Hematopoietic multipotent progenitor cell (in vitro differentiated cells): ENCODE results near the gene MTHFD1L. TPM values are rescaled to one million over a fixed set of nuclear protein-coding genes. Genes with fewer than 3 reads are reported as not detected.

Experiments used
- DNase-seq, 3 donors: peaks; one replicate each; pipeline ENCODE4 v3.0.0-alpha.2; 2011 to 2015; ENCODE audit warnings: low read depth in 2 of 3, low spot score in 2 of 3
- total RNA-seq: library from RNA; depleted of rRNA; stranded (reverse); fragments of >200 nt; gene quantifications from one replicate; pipeline ENCODE4 v1.2.3, GENCODE V29; 2012

MTHFD1L gene
- total RNA-seq, 1 donor: 9.2 TPM

DNA sequence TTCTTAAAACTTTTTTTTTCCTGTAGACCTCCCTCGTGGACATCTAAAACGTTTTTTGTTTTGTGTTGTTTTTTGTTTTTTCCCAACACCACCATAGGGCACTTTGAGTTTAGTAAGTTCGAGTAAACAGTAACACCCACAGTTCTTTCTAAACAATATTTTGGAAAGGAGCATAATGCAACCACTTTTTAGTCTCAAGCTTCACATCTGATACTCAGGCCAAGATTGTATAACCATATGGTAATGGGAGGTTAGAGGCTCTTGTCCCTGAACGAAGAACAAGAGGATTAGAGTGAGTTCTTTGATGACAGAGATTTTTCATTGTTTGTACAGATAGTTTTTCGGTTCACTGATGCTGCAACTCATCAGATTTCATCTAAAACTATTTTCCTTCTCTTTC lies 144.6 kb downstream of the MTHFD1L start:
- DNase-seq: no peak

DNA sequence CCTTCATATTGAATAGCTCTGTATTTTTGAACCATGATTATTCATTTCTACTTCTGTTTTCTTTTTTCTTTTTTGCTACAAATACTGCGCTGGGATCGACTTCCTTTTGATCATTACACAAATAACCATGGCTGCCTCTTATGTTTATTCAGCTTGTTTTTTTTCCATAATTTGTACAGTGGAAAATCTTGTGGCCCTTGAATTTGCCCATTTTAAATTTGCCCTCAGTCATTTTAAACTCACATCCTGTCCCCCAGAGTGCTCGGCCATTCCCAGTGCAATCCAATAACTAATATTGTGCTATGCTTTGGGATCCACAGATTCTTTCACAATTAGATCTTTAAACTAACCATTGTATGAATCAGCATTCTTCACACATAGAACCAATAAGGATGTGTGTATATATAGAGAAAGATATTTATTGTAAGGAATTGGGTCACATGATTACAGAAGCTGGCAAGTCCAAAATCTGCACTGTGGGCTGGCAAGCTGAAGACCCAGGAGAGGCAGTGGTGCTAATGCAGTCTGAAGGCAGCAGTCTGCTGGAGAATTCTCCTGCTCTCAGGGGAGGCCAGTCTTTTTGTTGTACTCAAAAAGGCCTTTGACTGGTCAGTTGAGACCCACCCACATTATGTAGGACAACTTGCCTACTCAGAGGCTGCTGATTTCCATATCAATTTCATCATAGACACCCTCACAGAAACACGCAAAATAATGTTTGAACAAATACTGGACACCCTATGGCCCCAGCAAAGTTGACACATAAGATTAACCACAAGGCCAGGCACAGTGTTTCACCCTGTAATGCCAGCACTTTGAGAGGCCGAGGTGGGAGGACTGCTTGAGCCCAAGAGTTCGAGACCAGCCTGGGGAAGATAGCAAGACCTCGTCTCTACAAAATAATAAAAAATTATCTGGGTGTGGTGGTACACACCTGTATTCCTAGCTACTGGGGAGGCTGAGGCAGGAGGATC lies 147.1 kb downstream of the MTHFD1L start:
- DNase-seq: no peak

DNA sequence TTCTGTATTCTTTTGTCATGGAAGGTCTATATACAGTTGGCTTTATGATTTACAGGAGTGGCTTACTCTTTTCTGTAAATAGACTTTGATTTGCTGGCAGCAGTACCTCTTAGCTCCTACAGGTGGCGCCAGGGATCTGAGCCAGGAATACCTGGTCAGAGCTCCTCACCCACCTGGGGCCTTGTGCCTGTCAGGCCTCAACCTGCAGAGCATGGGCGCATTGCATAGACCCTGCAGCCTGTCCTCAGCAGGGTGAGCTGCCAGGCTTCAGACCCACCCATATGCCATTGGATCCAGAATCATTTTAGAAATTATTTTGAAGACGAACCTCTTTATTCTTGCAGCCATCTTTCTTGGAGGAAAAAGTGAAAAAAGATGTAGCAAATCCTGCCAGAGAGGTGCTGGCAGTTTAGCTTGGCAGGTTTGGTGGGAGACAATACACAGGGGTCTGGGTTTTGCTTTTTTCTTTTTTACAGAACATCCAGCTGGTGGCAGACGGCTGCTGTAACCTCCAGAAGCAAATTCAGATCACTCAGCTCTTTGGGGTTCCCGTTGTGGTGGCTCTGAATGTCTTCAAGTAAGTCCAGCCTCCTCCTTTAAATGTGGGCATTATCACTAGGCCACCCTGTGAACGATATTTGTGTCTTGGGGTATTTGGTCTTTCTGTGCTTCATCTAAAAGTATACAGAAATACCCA lies 149.1 kb downstream of the MTHFD1L start:
- DNase-seq: peak; percentile 37 to 74 (median 56)

DNA sequence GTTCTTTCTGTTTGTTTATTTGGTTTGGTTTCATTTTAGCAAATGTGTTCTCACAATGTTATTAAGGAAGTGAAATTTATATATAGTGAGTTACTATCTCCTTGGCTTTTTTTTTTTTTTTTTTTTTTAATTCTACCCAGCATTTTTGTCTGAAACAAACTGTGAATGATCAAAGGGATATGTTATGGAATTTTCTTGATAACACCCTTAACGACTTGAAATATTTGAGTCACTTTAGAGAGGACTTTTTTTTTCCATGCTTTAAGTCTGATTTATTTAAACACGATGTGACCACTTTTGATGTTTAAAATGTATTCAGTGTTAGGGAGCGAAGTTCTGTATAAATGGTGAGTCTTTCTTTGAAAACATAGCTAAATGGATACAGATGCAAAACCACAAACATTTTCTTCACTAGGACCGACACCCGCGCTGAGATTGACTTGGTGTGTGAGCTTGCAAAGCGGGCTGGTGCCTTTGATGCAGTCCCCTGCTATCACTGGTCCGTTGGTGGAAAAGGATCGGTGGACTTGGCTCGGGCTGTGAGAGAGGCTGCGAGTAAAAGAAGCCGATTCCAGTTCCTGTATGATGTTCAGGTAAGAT lies 149.7 kb downstream of the MTHFD1L start:
- DNase-seq: no peak

DNA sequence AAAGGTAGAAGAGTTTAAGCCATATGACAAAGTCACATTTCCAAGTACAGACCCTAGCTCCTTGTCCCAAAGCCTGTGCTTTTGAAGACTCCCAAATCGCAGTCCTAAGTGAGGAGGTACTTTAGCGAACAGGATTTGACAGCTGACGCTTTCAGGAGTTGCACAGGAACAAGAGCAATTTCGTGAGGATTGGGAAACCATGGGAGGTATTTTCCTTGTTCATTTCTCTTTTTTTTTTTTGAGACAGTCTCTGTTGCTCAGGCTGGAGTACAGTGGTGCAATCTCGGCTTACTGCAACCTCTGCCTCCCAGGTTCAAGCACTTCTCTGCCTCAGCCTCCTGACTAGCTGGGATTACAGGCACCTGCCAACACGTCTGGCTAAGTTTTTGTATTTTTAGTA lies 150.6 kb downstream of the MTHFD1L start:
- no peak for DNase-seq

GRCh38 chr6:151018046-151018445 lies 152.5 kb downstream of the MTHFD1L start:
- DNase-seq: no peak

GRCh38 chr6:151018911-151019782 lies 153.6 kb downstream of the MTHFD1L start:
- no peak for DNase-seq

DNA sequence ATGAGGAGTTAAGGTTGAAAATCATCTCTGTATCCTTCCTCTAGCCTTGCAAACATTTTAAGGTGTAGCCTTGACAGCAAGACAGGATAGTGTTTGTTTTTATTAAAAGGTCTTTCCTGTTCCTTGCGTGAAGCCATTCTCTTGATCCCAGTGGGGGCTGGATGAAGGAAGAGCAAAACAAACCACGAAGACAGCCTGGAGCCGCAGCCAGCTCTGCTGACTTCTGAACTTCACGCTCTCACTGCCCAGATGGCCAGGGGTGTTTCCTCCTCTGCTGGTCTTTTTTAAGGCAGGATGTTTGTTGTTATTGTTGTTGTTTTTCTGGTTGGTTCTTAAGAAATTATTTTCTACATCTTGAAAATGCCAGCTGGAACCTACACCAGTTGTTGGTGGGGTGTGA lies 156.4 kb downstream of the MTHFD1L start:
- no peak for DNase-seq

- no peak for DNase-seq
Observed at GRCh38 chr6:151022492-151022891, 157.0 kb downstream of the MTHFD1L start.

DNA sequence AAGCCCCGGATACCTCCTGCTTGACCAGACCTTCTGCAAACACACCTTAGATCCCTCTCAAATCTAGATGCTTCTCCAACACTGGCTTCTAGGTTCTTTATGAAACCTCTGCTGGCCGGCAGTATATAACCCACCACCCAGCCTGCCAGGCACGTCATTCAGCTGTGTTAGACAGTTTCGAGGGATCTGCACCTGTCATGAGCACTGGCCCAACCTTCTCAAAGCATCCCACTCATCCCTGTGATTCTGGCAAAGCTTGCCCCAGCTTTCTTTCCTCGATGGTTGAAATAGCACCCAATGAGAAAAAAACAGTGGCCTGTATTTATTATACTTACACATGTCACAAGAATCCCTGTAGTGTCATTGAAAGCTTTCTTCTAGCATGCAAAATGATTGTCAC lies 157.8 kb downstream of the MTHFD1L start:
- DNase-seq: no peak

GRCh38 chr6:151024597-151024996 lies 159.1 kb downstream of the MTHFD1L start:
- no peak for DNase-seq

DNA sequence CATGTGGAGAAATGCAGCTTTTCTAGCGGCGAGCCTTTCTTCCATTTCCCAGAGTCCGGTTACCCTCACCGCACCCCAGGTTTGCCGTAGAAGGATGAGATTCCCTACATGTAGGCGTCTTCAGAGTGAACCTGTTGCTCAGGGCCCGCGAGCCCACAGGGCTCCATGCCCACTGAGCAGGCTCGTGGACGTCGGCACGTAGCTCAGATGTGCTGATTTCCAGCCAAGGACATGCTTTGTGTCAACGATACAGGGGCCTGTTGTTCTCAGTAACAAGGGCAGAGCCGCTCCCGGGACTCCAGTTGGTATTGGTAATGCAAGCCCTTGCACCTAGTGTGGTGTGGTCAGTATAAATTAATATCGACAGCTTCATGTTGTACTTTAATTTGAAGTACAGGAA lies 159.6 kb downstream of the MTHFD1L start:
- DNase-seq: no peak

DNA sequence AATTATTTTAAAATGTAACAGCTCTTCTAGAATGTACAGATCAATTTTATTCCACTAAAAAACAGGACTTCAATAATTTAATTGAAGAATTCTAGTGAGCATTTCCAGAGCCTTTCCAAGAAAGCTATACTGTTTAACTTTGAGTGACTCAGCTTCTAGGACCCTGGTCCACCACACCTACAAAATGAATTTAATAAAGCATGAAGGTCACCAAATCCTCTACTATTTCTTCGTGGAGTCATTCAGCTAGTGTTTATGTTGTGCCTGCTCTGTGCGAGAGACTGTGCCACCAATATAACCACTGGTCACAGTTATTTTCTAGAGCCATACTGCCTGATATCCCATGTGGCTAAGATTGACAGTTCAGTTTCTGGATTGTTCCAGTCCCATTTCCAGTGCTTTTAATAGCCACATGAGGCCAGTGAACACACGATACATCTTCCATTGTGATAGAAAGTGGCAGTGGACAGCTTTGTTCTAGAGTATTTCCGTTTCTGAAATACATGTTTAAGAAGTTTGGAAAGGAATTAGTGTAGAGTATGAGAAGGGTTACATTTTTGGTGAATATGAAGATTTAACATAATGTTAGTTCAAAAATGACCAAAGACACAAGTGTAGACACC lies 160.7 kb downstream of the MTHFD1L start:
- no peak for DNase-seq

DNA sequence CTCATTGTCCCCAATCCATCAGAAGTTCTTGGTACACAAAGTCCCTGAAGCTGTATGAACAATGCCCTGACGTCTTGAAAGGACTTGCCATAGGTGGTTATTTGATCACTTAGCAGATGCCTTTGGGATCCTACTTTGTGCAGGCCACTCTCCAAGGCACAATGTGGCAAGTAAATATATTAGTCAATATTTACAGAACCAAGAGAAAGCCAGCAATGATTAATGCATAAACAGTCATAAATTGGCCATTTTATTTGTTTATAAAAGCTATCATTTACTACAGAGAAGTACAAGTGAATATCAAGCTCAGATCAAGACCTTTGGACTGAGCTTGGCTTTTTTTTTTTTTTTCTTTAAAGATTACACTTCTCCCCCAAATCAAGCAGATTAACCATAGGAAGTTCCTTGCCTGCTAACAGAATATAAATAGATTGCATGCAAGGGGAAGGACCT lies 161.8 kb downstream of the MTHFD1L start:
- no peak for DNase-seq

DNA sequence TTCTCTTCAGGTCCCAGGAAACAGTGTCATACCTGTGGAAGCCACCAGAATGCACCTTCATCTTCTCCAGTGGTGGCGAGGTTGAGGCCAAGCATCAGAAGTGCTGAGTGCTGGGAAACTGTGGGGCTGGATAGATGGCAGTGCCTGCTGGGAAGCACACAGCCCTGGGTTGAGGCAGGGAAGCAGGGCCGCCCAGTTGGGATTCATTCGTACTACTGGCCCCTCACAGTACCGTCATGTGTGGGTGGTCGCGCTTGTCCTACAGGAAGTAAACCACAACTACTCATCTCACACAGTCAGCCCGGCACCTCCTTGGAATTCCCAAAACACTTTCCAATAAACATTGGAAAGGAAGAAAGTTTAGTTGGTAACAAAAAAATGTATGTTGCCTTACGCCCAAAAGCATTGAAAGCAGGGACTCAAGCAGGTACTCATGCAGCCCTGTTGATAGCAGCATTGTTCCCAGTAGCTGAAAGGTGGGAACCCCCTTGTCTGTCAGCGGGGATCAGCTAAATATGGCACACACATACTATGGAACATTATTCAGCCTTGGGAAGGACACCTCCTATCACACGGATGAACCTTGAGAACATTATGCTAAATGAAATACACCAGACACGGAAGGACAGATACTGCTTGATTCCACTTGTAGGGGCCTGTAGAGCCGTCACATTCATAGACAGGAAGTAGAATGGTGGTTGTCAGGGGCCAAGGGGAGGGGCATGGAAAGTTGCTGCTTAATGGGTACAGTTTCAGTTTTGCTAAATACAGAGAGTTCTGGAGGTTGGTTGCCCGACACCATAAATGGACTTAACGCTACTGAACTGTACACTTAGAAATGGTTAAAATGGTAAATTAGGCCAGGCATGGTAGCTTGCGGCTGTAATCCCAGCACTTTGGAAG lies 162.7 kb downstream of the MTHFD1L start:
- no peak for DNase-seq

DNA sequence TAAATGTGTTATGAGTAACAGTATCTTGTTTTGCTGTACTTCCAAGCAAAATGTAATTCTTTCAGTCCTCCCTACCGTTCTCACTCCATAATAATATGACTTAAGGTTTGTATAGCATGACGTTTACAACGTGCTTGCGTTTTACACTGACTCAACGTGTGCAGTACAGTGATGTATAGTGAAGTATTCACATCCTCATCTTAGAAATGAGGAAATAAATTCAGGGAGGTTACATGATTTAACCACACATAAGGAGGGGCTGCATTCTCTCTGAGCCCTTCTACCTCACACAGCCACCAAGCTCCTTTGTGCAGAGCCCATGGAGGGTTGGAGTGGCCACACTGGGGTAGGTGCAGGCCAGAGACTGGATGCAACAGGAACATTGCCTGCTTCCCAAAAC lies 164.5 kb downstream of the MTHFD1L start:
- peak in 1 of 3 donors; percentile 20 for DNase-seq

GRCh38 chr6:151032034-151032433 lies 166.5 kb downstream of the MTHFD1L start:
- DNase-seq: no peak

- no peak for DNase-seq
Observed at GRCh38 chr6:151034825-151035781, 169.6 kb downstream of the MTHFD1L start.
